Brain microvascular endothelial cell (primary cell): ENCODE data around the gene TNIP1.

ENCODE experiments used
- DNase-seq: peaks from one replicate; pipeline ENCODE4 v3.0.0-alpha.2; 2020
- H3K27ac ChIP-seq: fragments of 250-450 bp; sonication (Bioruptor Pico); 2 replicates; pipeline ENCODE4 v1.5.1; 2020; ENCODE audit warnings: mild to moderate bottlenecking, moderate library complexity
- H3K27me3 ChIP-seq: fragments of 250-450 bp; sonication (Bioruptor Pico); replicated peaks from 2 replicates; pipeline ENCODE4 v1.5.1; 2020; ENCODE audit warnings: mild to moderate bottlenecking
- H3K36me3 ChIP-seq: fragments of 250-450 bp; sonication (Bioruptor Pico); replicated peaks from 2 replicates; pipeline ENCODE4 v1.5.1; 2020; ENCODE audit warnings: mild to moderate bottlenecking
- H3K4me3 ChIP-seq: 2 replicates; pipeline ENCODE4 v1.5.1; 2011; ENCODE audit warnings: low read depth, mild to moderate bottlenecking, control low read depth, low read length, moderate library complexity
- CTCF ChIP-seq: IDR thresholded peaks from 2 replicates; pipeline ENCODE4 v1.5.1; 2011; ENCODE audit warnings: low read depth, mild to moderate bottlenecking, moderate library complexity, low read length, control low read depth, inconsistent platforms; ENCODE audit errors: missing control alignments
- in situ Hi-C: cut with HindIII; loops from 2 replicates; pipeline ENCODE4 v1.10.0; 2017; ENCODE audit warnings: low sequenced_read_pairs, low pct_ligation_motif_present

The TNIP1 gene

DNA sequence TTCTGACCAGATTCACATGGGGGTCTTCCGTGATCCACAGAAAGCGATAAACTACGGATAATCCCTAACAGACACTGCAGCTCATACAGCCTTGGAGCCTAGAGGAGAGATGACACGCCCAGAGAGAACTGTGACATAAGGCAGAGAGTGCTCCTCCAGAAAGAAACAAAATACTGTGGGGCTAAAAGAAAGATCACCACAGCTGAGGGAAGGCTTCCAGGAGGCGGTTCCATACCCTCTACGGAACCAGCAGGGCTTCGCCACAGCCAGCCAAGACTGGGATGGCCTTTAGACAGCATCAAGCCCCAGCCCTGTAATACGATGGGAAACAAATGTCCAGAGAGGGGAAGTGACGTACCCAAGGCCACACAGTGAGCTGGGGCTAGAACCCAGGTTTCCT lies 41.2 kb downstream of the TNIP1 start:
- H3K36me3 ChIP-seq: peaks cover 73% of the 10 kb centered on the region
- DNase-seq: no peak

GRCh38 chr5:151038801-151039238 lies 42.0 kb downstream of the TNIP1 start:
- in situ Hi-C loops: no loop called here
- no peak for TF ChIP-seq CTCF
- DNase-seq: no peak
- Histone ChIP-seq H3K27me3 (no peaks in the 10 kb centered on the region), H3K27ac (no peak overlapping the region), H3K36me3 (peaks cover 77% of the 10 kb centered on the region), H3K4me3 (no peak overlapping the region)

More for the DNA sequence above, 41.2 kb downstream of the TNIP1 start:
- in situ Hi-C loops: no loop called here
- Histone ChIP-seq H3K4me3 (no peak overlapping the region), H3K27me3 (no peaks in the 10 kb centered on the region), H3K27ac (no peak overlapping the region)
- TF ChIP-seq CTCF: no peak

- Histone ChIP-seq H3K4me3 (no peak overlapping the region), H3K27me3 (no peaks in the 10 kb centered on the region), H3K27ac (peak overlapping the region; percentile 0), H3K36me3 (peaks cover 79% of the 10 kb centered on the region)
- no peak for TF ChIP-seq CTCF
- in situ Hi-C loops: no loop called here
- no peak for DNase-seq
Measured at GRCh38 chr5:151038412-151038745, 42.5 kb downstream of the TNIP1 start.

DNA sequence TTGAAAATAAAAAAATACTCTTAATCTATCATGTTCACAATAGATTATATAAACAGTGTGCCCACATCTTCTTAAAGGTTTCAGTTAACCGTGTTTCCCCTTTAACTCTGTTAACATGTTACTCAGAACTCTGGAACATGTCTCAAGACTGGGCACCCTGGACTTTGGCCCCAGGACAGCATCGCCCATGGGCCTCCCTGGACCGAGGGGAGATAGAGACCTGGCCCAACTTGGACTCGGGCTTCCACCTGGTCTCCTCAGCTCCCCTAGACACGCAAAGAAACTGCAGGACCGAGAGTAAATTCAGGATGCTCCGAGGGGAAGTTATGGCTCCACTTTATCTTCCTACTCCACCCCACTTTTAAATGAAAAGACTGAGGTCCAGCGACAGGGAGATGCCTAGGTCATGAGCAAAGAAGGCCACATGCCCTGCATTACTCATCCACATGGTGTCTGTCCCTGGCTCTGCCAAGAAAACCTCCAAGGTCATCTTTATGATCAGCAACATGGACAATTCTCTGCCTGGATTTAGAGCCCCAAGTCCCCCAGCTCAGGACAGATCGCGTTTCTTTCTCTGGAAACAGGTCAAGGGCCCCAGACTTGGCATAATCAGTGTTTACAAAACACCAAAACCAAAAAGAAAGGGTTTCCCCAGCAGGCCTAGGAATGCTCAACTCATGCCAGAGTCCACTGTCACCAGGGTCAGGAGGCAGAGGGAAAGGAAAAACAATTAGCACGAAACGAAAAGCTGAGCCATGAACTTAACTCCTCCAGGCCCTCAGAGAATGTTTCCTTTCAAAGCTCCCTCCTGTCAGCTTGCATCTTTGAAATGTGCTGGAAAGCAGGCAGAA lies 43.0 kb downstream of the TNIP1 start:
- H3K27ac ChIP-seq: peak overlapping the region; percentile 0
- no peak for TF ChIP-seq CTCF

GRCh38 chr5:151036556-151036955 lies 44.3 kb downstream of the TNIP1 start:
- no peak for TF ChIP-seq CTCF
- H3K27ac ChIP-seq: no peak overlapping the region
- no peaks in the 10 kb centered on the region for H3K27me3 ChIP-seq
- no peak overlapping the region for H3K4me3 ChIP-seq
- in situ Hi-C loops: no loop called here
- H3K36me3 ChIP-seq: peaks cover 79% of the 10 kb centered on the region
- DNase-seq: no peak

More for the DNA sequence above, 43.0 kb downstream of the TNIP1 start:
- in situ Hi-C loops: no loop called here
- H3K27me3 ChIP-seq: no peaks in the 10 kb centered on the region
- peak; percentile 41 for DNase-seq
- H3K36me3 ChIP-seq: peaks cover 75% of the 10 kb centered on the region
- H3K4me3 ChIP-seq: no peak overlapping the region
